ENCODE results near the gene MBL2.

The MBL2 gene

DNA sequence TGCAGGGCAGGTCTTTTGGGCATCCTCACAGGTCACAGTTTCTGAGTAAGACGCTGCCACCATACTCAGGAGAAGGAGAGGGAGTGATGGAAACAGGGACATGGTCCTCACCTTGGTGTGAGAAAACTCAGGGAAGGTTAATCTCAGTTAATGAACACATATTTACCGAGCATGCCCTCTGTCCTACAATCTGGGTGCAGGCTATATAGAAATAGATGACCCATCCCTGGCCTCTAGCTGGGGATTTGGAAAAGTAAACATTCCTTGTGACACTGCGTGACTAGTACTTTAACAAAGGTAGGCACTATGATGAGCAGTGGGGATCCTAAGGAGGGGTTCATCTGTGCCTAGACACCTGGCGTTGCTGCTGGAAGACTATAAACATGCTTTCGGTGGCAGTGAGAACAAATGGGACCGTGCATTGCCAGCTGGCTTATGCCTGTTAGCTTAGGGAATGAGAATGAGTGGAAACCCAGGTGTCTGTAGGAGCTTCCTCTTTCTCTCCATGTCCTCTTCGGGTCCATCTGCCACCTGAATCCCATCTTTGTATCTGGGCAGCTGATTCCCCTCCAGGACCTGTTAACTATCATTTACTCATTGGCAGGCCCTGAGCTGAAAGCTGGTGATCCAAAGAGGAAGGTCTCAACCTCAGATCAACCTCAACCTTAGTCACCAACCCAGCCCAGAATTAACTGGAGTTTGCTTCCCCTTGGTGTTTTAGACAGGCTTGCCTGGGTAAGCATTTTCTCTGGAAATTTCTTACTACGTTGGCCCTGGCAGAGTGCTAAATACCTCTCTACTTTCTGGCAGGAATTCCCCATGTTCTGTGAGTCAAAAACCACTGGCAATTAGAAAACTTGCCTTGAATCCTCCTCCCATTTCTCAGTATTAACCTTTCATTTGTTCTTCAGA is 794 bp downstream of the MBL2 start:
- DNase-seq (ENCODE audit: low read depth, low spot score): no peak

DNA sequence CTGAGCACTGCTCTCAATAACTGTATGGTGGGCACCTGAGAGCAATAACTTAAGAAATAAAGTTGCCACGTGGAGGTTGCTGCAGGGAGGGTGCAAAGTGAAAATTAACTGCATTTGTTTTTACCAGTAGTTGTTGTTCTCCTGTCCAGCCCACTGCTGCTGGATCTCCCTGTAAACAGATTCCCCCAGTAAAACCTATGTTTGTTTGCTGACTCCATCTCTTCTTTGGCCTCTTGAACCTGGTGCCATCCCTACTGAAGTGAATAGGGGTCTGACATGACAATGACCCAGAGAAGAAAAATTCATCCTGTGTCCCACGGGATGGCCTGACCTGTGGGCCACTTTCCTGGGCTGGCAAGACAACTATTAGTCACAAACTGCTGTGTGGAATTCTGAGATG is 1.7 kb downstream of the MBL2 start:
- DNase-seq (ENCODE audit: low read depth, low spot score): no peak

DNA sequence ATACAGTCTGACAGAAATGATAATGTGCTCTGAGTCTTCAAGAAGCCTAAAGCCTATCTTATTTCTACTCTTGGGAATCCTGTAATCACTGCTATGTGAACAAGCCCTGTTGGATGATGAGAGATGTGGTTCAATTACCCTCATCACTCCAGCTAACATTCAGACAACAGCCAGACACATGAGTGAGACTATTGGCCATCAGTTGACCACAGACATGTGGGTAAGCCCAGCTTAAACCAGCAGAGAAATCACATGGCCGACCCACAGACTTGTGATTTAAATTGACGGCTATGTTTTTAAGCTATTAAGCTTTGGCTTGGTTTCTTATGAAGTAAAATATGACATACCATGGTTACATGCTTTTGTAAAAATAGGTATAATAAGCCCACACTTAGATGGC is 2.6 kb downstream of the MBL2 start:
- no peak for DNase-seq (ENCODE audit: low read depth, low spot score)

DNA sequence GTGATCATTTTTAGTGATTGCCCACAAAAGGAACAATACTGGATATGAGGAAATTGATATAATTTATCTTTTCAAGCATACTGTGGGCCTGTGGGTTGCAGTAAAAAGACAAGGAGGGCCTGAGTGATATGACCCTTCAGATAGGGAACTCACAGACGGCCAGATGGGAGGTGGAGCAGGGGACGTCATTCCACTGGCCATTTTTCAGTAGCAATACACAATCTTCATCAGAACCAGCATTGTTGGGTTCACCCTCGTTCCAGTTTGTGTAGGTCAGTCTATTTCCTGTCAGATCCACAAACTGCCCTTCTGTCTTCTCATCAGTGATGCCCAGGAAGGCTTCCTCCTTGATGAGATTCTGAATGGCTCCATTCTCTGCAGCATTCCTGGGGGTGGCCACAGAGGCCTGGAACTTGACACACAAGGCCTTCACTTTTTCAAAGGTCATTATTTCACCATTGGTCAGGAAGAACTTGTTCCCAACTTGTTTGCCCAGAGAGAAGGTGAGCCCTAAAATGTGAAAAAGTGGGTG is 4.5 kb downstream of the MBL2 start:
- no peak for DNase-seq (ENCODE audit: low read depth, low spot score)

DNA sequence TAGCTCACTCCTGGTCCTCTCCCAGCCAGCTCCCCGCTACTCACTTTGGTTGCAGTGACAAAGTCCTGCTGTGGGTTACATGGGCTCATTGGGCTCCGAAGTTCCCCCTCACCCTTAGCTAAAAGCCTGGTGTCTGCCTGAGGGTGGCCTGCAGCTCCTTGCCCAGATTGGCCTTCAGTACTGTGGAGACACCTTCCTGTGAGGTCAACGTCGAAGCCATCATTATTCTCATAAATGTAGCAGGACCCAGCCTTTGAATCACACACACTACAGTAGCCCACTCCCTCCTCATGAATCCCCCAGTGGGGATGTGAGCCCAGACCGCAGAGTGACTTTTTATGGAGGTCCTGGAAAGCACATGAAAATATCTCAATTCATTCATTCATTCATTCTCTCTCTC is 10.5 kb downstream of the MBL2 start:
- no peak for DNase-seq (ENCODE audit: low read depth, low spot score)

DNA sequence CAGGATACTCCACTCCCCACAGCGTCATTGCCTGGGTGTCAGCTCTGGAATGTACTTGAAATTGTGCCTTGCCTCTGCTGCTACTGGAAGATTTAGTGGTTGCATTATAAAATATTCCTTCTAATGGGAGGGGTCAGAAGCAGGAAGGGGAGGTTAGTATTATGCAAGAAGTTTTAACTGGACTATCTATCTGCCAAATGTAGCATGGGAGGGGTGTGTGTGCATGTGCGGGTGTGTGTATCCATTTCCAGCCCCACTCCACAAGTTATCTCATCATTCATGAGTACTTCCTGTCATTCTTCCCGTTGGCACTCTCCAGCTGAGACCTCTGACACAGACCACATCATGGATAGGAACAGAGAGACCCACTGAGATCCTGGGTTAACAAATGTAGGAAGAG is 13.4 kb downstream of the MBL2 start:
- no peak for DNase-seq (ENCODE audit: low read depth, low spot score)

DNA sequence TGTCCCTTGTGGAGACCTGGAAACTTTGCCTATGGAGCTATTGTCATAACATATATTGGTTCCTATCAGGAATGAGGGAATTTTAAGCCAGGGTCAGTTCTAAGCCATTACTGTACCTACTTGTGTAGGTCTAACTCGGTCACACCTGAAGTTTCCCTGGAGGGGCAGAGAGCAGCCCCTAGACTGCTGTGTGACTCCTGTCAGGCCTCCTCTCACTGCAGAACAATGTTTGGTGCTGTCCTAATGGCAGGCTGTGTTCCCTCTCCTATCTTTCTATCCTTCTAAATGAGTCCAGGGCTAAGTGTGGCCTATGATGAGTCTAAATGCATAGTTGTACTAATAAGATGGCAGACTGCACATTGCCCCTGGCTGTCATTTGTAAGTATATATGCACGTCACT is 14.2 kb downstream of the MBL2 start:
- no peak for DNase-seq (ENCODE audit: low read depth, low spot score)

DNA sequence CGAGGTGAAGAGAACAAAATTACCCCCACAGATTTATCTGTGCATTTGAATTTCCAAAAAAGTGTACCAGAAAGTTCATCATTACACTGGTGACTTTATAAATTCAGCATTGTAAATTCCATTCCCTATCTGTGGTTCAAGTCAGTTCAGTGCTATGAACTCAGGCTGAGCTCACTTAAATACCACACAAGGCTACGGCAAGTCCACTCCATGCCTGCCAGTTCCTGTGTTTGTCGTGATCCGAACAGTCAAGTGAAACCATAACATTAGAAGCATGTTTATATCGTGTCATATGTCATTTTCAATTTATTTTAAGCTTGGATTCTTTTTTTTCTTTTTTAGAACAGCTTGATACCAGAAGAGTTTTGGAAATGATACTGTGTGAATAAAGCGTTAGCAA is 14.8 kb downstream of the MBL2 start:
- no peak for DNase-seq (ENCODE audit: low read depth, low spot score)

DNA sequence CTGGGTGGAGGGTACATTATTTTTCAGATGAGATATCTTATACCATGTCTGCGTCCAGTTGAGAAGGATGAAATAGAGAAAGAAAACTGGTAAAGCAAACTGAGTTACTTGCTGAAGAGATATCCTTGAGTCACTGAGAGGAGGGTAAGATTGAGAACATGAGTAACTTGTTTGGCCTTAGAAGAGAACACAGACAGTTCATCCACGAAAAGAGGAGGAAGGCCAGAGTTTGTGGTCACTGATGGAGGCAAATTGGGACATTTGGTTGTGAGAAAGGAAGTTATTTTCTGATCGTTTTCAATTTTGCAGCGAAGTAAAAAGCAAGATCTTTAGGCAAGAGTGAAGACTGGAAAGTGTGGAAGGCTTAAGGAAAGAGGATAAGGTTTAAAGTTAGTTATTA is 15.6 kb downstream of the MBL2 start:
- DNase-seq (ENCODE audit: low read depth, low spot score): no peak

DNA sequence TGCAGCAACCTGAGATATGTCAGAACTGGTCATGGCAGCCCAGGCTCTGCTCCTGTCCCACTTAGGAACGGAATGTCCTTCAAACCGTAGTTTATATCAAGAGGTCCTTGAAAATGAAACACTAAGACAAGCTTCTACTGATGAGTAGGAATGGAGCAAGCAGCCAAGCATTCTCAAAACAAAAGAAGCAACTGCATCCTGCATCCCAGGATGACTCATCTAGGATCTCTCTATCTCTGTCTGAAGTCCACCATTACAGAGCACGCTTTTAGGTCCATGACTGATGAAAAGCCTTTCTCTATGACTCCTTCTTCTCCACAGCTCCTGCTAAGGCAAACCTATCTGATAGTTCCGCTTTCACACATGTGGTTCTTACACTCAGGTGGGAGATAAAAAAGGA is 16.3 kb downstream of the MBL2 start:
- no peak for DNase-seq (ENCODE audit: low read depth, low spot score)

DNA sequence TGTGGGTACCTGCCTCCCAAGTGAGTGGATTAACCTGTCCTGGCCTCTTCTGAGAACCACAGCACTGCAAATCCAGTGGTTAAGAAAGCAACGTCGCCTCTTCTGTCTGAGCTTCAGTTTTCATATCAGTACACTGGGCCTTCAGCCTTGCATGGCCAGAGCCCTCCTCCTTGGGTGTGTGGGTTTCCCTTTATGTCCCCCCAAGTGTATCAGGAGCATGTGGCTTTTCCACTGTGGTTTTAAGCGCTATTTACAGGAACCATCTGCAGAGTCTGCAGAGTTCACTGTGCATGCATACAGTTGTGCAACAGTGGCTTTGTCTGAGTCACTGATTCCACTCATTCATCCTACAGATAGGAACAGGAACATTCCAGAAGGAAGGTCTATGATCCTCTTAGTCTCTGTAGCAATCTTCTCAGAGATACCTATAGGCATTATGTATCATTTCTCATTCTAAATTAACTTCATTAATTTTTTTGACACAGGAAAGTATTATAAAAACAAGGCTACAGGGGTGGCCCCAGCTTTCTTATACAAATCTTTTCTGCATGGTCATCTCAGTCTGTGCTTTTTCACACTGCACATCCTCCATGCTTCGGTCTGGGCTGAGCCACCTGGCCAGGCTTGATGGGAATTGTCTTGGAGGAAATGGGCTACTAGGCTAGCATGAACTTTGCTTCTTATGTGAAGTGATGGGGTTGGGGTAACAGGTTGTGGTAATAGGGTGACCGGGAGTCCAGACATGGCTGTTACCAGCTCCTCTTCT is 17.1 kb downstream of the MBL2 start:
- no peak for DNase-seq (ENCODE audit: low read depth, low spot score)

DNA sequence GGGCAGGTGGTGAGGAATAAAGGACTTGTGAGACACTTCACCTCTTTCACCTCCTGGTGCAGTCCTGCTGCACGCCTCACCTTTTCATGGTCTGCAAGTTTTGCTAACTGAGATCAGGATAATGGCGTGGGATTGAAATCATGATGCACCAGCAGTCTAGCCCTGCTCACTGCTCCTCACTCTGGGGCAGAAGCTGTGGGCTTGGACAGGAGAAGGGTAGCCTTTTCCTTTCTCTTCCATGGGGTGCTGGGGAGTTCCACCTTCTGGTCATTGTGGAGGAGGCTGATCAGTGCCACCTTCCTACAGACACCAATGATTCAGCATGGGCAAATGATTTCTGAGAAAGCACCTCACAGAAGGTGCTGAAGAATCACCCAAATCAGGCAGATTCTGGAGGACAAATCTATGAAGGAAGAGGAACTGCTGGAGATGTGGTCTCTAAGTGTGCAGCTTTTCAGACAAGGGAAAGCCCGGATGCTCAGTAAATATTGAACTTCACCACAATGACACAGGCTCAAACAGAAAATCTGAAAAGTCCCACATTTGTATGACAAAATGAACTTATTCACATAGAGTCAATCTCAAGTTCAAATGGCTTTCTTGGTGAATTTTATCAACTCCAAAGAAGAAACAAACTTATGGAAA is 19.7 kb downstream of the MBL2 start:
- DNase-seq (ENCODE audit: low read depth, low spot score): no peak

DNA sequence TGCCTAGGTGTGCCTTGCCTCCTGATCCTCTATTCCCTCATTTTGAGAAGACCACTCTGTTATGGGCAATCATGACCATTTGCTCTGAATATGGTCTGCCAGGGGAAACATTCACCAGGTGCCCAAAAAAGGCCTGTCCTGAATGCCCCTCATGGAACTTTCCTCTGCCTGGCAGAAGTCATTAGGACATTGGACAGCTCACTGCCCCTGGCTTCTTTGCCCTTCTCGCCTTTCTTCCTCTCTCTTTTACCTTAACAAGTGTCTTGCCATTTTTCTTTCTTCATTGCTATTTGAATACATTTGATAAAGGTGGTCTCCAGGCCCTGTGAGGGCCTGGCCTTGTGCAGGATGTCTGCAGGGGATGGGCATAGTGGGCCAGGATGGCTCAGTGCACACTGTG is 20.3 kb downstream of the MBL2 start:
- DNase-seq (ENCODE audit: low read depth, low spot score): no peak

DNA sequence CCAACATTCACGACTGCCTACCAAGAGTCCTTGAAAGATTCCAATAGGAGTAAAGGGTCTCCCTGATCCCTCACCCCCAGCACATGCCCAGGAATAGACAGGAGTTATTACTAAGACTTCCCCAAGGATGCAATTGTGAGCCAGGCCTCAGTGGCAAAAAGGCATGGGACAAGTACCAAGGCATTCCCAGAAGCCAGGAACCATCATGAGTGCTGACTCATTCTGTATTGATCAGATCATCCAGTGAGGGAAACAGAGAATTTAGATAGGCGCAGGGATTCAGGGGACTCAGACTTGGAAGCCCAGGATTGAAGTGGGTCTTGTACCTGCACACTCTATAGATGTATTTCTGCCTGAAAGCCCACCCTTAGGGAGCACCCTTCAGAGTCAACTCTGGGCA is 21.2 kb downstream of the MBL2 start:
- DNase-seq (ENCODE audit: low read depth, low spot score): no peak

DNA sequence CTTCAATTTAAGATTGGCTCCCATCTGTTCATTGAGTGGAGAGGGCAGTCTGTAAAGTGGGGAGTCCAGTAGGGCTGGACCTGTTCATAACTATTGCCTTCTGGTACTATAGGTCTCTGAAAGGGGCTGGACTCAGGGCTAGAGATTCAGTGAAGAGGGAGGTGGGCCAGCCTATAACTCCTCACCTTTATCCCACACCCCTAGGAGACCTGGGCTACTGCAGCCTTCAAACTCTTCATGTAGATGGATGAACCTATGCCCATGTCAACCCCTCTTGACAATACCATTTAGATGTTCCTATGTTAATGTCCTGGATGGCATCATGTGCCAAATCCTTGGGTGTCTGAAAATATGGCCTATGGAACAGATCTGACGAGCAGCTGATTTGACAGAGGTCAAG is 22.0 kb downstream of the MBL2 start:
- DNase-seq (ENCODE audit: low read depth, low spot score): no peak

DNA sequence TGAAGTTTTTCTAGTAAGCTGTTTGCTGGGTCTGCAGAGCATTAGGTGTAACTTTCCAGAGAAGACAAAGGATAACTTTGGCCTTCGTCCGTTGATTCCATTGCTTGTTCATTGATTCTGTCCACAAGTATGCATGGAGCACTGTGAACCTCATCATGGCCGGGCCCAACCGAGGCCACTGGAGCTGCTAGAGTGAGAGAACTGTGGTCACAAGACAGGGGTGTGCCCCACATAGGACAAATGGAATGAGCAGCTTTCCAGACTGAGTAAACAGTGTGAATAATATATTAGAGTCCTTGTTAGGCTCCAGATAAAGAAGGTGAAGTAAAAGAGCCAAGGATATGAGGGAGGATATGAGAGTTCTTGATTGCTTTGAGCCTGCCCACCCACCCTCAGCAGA is 24.9 kb downstream of the MBL2 start:
- DNase-seq (ENCODE audit: low read depth, low spot score): no peak

DNA sequence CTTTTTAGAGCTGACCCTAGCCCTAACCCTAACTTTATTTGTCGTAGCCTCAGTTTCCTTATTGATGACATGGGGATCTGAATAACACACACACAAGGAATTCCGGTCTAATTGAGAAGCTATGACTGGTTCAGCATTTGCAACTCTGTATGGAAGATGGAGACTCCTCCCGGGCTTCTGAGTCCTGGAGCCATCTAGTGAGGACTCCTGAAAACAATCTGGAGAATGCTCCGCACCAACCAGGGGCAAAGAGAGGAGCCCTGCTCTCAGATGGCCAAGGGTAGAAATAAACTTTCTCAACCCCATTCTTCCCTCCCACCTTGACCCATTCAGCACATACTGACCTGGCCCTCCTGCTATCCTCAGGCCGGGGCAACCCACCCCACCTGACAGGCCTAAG is 26.4 kb downstream of the MBL2 start:
- no peak for DNase-seq (ENCODE audit: low read depth, low spot score)

DNA sequence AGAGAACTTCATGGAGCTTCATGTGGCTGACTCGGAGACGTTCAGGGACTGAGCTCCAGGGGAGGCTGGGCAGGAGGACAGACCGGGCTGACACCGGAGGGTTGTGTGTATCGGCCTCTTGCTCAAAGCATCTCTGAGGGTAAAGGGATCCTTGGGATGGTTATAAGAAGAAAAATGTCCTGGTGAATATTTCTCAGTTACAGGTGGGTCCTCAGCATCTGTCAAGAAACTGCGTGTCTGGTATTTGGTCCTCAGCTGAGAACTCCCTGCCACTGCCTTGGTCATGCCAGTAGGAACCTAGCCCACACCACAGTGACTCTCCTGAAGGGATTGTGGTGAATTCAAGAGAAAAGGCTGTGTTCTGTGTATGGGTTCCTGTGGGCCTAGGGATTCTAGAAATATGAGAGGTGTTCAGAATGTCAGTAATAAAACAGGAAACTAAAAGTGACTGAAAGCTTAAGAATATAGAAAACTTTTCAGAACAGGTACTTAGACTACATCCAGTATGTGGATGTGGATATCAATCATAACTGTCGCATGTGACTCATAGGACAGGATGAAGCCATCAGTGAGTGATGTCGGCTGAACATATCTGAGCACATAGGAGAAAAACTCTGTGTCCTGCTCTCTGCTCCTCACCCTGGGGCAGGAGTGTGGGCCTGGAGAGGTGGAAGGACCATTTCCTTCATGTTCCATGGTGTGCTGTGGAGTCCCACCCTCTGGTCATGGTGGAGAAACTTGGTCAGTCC is 28.4 kb downstream of the MBL2 start:
- DNase-seq (ENCODE audit: low read depth, low spot score): no peak

DNA sequence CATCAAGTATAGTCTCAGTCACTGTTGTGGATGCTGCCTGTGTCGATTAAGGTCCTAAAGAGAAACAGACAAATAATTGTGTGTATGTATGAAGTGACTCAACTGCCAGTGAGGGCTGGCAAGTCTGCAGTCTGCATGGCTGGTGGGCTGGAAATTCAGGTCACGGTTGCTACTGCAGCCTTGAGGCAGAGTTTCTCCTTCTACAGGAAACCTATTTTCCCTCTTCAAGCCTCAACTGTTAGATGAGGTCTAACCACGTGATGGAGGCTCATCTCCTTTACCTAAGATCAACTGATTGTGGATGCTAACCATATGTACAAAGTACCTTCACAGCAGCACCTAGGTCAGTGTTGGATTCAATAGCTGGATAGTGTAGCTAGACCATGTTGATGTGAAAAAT is 29.9 kb downstream of the MBL2 start:
- no peak for DNase-seq (ENCODE audit: low read depth, low spot score)

DNA sequence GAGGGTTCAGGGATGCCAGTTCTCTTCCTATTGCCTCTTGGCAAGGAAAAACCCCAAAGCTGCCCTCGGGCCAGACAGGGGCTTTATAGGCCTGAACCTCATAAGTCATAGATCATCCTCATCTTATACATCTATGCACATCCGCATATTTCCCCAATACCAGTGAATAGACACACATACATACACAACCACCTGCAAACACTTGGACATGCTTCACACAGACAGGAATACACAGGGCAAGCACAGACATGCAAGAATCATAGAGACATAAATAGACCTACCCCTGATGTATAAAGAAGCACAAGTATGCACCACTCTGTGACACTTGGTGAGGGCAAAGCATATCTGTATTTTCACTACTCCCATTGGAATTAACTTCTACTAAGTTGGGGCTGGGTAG is 30.7 kb downstream of the MBL2 start:
- DNase-seq (ENCODE audit: low read depth, low spot score): no peak

DNA sequence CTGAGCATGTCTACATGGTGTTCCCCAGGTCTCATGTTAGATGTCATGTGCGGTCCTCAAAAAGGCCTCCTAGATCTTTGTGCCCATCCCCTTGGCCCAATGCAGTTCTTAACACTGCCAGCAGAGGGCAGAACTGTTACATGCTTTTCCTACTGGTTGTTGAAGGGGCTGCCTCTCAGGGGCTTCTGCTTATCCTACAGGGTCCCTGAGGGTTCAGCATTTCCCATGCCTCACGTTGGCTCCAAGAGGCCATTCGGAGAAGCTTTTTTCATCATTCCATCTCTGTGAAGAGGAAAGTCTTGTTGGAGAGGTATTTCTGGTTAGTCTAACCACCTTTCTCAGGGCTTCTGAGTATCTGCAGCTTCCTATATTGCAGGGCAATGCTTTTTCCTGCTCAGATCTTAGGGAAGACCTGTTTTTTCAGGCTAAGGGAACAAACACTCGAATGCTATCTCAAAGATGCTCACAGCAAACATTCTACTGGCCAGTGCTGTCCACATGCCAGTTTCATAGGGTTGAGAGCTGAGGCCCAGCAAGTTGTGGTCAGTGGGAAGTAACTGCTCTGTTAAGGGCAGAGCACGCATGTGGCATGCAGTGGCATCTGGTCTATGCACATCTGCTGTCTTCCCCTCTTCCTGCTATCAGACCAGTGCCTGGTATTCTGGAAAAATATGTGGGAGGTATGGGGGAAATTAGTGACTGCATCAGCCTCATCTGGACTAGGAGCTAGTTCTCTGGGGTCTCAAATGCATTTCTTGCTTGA is 31.5 kb downstream of the MBL2 start:
- no peak for DNase-seq (ENCODE audit: low read depth, low spot score)
